Suppressor macrophage treated with lipopolysaccharide for 4 hours (primary cell): ENCODE measurements around the gene MYH6.
A peak's percentile ranks its signal among the peaks of the same experiment; 100 is the strongest.
"Not testable (repeated sequence)": the region's sequence is repeated elsewhere in the genome, so short reads cannot be mapped to it uniquely, and the experiment has no call there.

Experiments
- DNase-seq: peaks from one replicate; pipeline ENCODE4 v3.0.0-alpha.2; 2020

Gene MYH6

DNA sequence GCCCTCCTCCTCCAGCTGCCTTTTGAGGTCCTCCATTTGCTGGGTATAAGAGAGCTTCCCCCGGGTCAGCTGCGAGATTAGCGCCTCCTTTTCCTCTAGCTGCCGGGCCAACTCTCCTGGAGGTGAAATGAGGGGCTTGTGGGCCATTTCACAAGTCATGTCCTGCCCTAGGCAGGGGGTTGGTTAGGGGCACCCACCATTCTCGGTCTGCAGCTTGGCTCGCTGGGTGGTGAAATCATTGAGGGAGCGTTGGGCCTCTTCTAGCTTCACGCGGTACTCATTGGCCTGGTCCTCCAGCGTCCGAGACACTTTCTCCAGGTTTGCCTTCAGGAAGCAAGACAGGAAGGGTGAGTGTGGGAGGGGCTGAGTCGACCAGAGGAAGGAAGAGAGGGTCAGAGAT is 18.7 kb downstream of the MYH6 start:
- DNase-seq: no peak

DNA sequence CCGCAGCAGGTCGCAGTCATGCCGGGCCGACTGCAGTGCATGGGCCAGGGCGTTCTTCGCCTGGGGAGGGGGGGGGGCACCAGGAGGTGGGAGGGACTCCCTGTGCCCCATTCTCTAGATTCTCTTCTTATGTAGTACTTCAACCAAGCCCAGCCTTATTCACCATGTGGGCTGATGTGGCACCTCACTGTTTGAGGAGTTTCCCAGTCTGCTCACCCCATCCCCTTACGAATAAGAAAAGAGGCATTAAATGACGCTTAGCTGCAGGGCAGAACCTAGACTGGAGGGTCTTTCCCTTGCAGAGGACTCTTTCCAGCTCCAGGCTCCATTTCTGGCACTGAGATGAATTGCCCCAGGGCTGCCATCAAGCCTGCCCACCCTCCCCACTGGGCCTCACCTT is 19.1 kb downstream of the MYH6 start:
- DNase-seq: no peak

DNA sequence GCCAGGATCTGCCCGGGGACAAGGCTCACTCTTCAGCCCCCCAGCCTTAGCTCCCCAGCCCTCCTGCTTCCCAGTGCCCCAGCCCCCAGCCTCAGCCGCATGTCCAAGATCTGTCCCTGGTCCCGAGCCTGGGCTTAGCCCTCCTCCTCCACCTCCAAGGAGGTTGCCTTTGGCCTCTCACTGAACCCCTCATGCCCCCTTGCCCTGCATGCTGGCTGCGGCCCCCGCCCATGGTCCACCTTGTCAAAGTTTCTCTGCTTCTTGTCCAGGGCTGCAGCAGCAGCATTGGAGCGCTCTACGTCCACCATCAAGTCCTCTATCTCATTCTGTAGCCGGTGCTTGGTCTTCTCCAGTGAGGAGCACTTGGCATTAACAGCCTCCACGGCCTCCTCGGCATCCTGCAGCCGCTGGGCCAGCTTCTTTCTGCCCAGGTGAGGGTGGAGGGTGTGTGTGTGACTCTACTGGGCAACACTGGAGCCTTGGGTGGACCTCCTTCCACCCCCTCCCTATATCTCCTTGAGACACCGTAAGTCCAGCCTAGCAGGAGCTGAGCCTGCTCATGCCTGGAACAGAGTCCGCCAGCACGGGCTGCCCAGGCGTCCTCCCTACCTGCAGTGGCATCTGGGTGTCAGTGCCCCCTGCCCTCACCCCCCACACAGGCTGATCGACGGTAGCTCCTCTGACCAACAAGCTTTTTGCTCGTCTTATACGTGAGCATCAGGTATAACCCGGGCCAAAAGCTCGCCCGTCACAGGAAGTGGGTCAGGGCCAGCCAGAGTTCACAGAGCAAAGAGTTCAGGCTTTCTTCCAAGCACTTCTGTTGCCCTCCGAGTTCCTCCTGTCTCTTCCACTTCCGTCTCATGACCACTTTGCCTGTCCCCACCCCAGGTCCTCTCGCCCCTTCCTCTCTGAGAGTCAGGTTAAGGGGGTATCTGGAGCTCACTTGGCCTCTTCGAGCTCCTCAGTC is 19.9 kb downstream of the MYH6 start:
- no peak for DNase-seq

DNA sequence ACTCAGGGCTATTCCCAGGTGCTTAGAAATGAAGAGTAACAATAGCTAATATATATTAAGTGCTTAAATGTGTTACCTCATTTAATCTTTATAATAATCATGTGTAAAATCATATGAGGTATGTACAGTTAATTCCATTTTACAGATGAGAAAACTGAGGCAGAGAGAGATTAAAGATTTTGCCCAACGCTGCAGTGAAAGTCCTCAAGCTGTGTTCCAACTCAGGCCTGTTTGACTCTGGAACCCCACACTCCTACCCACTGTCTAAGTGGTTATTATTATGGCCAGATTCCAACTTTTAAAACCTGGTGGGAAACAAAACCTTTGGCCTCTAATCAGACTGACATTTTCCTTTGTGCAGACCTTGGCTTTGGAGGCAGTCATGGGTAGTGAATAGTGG is 21.1 kb downstream of the MYH6 start:
- DNase-seq: no peak

DNA sequence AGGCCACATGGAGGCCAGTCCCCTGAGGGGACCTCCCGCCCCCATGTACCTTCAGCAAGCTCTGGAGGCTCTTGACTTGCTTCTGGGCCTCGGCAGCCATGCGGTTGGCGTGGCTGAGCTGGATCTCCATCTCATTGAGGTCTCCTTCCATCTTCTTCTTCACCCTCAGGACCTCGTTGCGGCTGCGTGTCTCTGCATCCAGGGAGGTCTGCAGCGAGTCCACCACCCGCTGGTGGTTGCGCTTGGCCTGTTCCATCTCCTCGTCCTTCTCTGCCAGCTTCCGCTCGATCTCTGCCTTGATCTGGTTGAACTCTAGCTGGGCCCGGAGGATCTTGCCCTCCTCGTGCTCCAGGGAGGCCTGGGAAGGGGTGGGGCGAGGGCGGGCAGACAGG is 21.8 kb downstream of the MYH6 start:
- not testable (repeated sequence) for DNase-seq

DNA sequence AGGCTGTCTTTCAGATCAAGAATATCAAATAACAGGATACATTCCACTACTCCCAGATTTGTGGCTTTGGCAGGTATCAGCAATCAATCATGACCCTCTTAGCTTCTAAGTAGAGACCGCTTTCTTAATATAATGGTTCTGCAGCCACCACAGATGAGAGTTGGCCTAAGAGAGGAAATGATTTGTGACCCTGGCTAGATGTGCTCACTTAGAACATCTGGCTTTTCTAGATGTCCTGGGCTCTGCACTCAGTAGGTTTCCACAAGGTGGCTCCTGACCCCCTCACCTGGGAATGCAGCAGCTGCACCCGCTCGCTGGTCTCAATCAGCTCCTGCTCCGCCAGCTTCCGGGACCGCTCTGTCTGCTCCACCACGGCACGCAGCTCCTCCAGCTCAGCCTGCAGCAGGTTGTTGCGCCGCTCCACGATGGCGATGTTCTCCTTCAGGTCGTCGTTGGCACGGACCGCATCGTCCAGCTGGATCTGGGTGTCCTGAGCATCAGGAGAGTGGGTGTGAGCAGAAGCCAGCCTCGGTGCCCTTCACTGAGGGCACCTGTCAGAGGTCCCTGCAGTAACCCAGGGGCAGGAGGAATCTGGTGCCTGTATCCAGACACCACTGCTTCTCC is 22.3 kb downstream of the MYH6 start:
- DNase-seq: no peak

DNA sequence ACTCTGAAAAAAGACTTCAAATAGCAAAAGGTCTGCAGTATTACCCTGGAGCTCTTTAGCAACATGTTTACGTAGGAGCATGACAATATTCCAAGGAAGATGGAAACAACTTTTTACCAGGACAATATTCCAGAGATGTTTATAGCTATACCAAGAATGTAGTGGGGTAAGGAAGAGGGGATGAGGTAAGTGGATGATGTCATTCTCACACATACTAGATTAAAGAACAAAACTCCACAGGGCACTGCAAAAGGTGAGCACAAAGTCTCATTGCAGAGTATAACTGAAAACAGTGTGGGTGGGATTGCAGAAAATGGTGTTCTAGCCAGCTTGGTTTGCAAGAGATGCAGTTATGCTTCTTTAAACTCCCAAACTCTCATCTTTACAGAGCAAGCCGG is 22.8 kb downstream of the MYH6 start:
- no peak for DNase-seq

DNA sequence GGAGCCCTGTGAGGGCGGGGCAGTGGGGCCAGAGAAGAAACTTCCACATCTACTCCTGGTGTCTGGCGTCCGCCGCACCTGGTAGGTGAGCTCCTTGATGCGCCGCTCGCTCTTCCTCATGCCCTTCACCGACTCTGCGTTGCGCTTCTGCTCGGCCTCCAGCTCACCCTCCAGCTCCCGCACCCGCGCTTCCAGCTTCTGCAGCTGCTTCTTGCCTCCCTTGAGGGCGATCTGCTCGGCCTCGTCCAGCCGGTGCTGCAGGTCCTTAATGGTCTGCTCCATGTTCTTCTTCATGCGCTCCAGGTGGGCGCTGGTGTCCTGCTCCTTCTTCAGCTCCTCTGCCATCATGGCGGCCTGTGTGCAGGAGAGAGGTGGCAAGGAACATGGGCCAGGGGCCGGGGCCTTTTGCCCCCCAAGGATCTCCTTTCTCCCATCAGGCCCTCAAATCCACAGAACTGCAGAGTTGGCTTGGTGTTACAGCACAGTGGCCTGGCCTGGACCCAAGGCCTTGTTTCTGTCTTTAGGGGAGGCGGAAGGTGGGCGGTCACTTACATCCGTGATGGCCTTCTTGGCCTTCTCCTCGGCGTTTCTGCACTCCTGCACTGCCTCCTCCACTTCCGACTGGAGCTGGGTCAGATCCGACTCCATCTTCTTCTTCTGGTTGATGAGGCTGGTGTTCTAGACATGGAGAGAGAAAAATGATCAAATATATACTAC is 23.6 kb downstream of the MYH6 start:
- DNase-seq: no peak

DNA sequence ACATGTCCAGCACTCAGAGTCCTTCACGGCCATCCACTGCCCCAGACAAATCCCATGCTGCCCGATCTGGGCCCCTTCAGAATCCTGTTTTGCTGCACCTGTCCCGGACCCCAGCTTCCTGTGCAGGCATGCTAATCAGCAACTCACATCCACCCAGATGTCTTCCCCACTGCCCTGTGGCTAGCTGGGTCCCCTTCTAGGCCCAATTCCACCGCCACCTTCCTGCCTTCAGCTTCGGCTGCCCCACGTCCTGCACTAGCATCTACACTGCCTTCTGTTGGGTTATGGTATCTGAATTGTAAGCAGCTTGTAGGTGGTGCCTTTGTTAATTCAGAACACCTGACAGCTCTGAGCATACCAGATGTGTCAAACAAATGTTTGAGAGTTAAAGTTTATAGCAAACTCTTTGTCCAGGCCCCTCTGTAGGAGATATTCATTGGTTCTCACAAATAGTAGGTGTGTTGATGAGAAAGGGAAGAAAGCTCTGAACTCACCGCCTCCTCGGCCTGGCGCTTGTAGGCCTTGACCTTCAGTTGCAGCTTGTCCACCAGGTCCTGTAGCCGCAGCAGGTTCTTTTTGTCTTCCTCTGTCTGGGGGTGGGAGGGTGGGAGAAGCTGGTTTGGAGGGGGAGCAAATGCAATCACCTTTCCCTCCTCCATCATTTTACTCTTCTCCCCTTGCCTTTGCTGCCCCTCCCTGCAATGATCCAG is 25.2 kb downstream of the MYH6 start:
- no peak for DNase-seq

DNA sequence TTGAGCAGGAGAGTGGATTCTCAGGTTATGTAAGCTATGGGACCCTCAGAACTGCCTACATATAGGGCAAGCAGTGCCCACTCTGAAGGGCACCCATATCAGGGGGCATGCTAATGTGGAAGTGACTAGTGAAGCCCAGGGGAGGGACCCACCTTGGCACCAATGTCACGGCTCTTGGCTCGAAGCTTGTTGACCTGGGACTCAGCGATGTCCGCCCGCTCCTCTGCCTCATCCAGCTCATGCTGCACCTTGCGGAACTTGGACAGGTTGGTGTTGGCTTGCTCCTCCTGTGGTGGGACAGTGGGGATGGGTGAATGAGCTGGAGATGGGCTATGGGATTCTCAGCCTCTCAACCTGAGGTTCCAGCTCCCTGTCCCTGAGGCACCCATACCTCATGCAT is 25.8 kb downstream of the MYH6 start:
- DNase-seq: no peak

DNA sequence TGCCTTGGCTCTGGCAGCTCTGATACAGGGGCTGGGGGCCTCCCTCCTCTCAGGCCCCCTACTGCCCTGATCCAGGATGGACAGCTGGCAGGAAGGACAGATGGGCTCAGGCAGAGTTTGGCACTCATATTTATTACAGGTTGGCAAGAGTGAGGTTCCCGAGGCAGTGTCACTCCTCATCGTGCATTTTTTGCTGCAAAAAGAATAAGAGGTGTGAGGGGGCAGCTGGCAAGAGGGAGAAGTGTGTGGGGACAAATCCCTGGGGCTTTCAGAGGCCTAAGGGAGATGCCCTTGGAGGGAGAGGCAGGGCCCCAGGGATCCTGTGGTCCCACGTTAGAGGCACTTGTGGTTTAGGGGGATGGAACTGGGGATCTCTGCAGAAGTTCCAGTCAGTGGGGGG is 26.2 kb downstream of the MYH6 start:
- no peak for DNase-seq

DNA sequence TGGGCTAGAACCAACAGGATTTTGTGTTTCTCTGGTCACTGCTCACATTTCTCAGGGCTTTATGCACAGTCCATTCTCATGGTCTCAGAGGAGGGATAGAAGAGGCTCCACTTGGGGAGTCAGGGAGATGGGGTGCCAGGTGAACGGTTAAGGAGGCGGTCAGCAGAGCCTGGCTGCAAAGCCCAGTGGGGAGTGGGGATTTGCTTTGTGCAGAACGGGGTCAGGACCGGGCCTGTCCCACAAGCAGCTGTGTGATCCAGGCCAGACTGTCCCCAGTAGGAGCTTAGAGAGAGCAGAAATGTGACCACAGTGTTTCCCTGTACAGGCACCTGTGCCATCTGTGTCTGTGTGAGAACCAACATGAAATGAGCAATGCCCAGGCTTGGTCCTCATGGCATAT is 27.1 kb downstream of the MYH6 start:
- no peak for DNase-seq

DNA sequence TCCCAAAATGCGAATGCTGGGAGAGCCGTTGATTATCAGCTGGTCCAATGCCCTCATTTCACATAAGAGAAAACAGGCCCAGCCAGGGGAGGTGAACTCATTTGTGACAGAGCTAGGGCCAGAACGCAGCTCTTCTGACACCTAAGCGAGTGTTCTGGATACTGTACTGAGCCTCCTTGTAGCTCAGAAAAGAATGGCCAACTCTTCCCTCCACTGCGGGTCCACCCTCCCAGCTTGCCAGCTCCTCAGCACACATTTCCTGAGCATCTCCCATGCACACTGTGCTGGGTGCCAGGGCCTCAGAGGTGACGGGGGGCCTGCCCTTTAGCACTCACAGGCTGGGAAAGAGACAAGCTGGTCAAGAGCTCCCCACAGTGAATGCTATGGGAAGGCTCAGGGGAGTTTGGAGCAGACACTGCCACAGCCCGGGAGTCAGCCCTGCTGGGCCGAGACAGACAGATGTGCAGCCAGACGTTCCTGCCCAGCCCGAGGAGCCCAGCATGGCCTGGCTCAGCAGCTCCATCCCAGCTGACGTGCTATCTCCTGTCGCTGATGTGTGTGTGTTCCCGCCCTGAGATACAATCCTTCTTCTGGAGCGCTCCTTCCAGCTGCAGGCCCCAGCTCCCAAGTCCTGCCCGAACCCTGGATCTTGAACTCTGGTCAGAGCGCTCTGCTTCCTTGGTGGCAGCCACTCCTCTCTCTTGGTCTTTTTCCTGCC is 27.7 kb downstream of the MYH6 start:
- DNase-seq: no peak

DNA sequence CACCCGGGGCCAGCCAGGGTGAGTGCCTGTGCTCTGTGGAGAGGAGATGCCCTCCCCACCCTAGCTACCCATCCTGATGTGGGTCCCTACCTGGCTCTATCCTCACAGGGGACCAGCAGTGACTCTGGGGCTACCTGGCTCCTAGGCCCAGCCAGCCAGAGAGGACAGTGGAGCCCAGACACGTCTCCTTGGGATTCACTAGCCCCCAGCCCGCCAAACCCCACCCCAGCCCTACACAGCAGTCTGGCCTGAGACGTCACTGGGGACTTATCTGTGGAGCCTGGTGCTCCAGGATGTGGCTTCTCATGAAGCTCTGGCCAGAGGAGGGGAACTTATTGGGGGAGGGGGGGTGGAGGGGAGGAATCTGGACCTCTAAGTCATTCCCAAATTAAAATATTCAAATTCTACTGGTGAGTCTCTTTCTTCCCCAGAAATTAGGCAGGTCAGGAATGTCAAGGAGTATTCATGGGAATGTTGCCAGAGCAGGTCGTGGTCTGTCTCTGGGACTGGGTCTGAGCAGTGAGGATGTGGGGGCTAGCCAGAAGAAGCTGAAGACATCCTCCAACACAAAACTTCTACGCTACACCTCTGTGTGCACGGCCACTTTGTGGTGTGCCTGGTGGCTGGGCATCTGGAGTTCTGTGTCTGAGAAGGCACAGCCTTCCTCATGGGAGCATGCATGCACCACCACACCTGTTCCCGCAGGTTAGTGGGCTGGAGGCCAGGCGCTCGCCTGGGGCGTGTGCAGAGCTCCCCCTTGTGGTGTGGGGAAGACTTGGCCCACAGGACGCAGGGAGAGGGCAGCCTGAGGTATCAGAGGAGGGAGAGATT is 28.5 kb downstream of the MYH6 start:
- DNase-seq: peak; percentile 56

DNA sequence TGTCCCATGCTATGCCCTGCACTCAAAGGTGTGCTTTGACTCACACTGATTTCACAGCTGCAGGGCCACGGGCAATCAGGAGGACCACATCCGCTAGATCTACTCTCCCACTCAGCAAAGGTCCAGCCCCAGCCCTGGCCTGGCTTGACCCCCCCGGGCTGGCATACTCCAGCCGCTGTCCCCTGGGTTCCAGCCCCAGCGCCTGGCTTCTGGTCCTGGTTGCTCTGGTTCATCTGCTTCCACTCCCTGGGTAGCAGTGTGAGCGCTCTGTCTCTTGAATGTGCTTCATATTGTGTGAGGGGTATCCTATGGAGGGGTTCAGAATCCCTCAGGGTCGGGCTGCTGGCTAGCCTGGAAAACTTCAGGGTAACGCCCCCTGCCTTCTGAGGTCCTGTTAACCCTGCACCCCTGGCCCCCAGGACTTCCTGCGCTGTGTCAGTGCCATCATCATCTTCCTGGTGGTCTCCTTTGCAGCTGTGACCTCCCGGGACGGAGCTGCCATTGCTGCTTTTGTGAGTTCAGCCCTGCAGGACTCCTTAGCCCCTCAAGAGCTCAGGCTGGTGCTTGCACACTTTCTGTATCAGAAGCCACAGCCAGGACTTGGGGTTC is 29.4 kb downstream of the MYH6 start:
- no peak for DNase-seq

DNA sequence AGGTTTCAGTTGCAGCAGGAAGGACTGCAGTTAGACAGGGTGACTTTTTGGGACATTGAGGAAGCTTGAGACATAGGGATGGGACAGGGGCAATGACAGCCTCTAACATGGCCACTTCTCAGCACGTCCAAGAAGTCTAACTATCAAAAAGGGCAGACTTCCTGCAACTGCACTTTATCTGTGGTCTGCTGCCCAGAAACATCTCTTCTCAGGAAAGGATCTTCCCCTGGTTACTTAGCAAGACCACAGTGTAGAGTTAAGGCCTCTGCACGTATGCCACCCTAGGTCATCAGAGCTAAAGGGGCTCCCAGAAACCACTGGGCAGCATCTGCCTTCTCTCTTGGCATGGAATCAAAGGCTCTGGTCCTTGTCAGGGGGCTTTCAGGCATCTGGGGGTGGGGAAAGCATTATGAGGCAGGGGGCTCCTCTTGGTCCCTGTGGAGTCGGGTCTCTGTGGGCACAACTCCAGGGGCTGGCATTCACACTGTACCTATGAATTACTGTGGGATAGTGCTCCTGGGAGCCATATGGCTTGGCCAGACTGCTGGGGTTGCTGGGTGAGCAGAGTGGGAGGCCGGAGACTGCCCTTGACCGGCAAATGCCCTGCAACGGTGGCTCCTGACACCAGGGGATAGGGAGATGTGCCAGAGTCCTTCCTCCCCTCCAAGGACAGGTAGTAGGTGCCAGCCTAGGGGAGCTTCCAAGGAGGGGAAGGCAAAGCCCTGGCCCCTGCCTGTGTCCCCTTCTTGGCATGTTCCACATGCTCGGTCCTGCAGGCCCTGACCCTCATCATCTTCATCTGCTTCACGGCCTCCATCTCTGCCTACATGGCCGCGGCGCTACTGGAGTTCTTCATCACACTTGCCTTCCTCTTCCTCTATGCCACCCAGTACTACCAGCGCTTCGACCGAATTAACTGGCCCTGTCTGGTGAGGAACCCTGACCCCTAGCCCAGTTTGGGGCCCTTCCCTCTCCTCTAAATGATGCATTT is 30.2 kb downstream of the MYH6 start:
- no peak for DNase-seq

DNA sequence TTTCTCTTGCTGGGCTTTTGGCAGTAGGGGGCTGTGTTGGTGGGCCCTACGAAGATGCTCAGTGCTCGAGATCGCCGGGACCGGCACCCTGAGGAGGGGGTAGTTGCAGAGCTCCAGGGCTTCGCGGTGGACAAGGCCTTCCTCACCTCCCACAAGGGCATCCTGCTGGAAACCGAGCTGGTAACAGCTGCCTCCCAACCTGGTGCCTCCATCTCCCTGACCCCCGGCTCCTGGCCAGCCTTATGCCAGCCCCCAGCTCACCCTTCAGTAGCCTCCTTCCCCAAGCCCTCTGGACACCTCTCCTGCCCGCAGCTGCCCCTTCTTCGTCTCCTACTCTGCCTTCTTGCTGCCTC is 30.9 kb downstream of the MYH6 start:
- no peak for DNase-seq

DNA sequence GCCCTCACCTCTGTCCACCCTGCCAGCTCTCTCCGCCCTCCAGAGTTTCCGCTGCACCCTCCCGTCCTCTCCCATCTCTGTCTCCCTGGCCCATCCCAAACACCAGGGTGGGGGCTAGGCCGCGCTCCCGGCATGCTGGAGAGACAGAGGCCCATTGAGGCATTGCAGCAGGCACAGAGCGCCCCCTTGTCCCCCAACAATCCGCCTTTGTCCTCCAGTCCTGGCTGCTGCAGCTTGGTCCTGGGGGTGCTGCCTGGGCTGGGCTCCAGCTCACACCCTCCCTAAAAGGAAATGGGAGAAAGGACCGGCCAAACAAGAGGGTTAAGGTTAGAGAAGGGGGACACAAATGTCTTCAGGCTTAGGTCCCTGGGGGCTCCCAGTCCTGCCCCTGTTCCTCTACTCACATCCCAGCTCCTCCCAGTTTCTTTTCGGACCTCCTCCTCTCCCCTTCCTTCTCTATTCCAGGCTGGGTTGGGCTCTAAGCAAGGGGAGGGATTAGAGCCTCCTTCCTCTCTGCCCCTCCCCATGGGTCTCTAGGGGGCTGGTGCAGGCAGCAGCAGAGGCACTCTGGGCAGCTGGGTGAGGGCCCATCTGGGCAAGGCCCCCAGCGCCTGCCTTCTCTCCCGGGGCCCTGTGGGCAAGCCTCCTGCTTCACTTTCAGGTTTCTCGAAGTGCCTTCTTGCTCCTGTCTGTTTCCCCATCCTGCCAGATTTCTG is 31.4 kb downstream of the MYH6 start, which contains the start of gene CMTM5:
Gene CMTM5, plus strand, starts transcription at position 565 of the 716 bp plus-strand sequence. CDS start 206 bp downstream, outside the sequence.
- DNase-seq: no peak
